PC-3 (cell line): Measurements from ENCODE around the gene RAB31.
A peak's percentile ranks its signal among the peaks of the same experiment; 100 is the strongest.

Source experiments
- CTCF ChIP-seq: fragments of 300-600 bp; sonication (generic); conservative IDR thresholded peaks from 2 replicates; pipeline ENCODE4 v1.5.1; 2017; ENCODE audit warnings: antibody characterized with exemption, low read depth, mild to moderate bottlenecking, low read length
- EZH2phosphoT487 ChIP-seq: fragments of 300-600 bp; sonication (generic); IDR thresholded peaks from 2 replicates; pipeline ENCODE4 v1.6.1; 2018; ENCODE audit warnings: mild to moderate bottlenecking, antibody characterized with exemption, low read length, borderline replicate concordance

- peak; percentile 98 for TF ChIP-seq CTCF
- no peak for TF ChIP-seq EZH2phosphoT487
Observed at GRCh38 chr18:9771261-9771976, 63.3 kb downstream of the RAB31 start.
